GM20431 (cell line): ENCODE measurements around the gene DRICH1.
"Not testable (repeated sequence)": the region's sequence is repeated elsewhere in the genome, so short reads cannot be mapped to it uniquely, and the experiment has no call there.

Source experiments
- in situ Hi-C: fragments of 300-500 bp; cut with MseI, MboI; formaldehyde crosslinking; loops from one replicate; pipeline ENCODE4 v1.15.0; 2020; ENCODE audit warnings: low sequenced_read_pairs; ENCODE audit not compliant: unreplicated experiment

The DRICH1 gene

GRCh38 chr22:23573106-23573505 is 59.0 kb downstream of the DRICH1 start:
- in situ Hi-C loops: not testable (repeated sequence)

GRCh38 chr22:23571486-23571885 is 60.6 kb downstream of the DRICH1 start:
- in situ Hi-C loops: no loop called here

- in situ Hi-C loops: no loop called here
Measured at GRCh38 chr22:23570681-23571080, 61.4 kb downstream of the DRICH1 start.

GRCh38 chr22:23569716-23570115 is 62.4 kb downstream of the DRICH1 start:
- in situ Hi-C loops: no loop called here

- in situ Hi-C loops: no loop called here
Measured at GRCh38 chr22:23569291-23569690, 62.8 kb downstream of the DRICH1 start.

- in situ Hi-C loops: no loop called here
Measured at GRCh38 chr22:23566705-23567475, 65.2 kb downstream of the DRICH1 start.

- in situ Hi-C loops: no loop called here
Measured at GRCh38 chr22:23565915-23566704, 66.0 kb downstream of the DRICH1 start.

- in situ Hi-C loops: no loop called here
Measured at GRCh38 chr22:23565305-23565914, 66.7 kb downstream of the DRICH1 start.

- in situ Hi-C loops: no loop called here
Measured at GRCh38 chr22:23564276-23564675, 67.8 kb downstream of the DRICH1 start.

- in situ Hi-C loops: no loop called here
Measured at GRCh38 chr22:23563111-23563510, 69.0 kb downstream of the DRICH1 start.

GRCh38 chr22:23562186-23562585 is 69.9 kb downstream of the DRICH1 start:
- in situ Hi-C loops: no loop called here

GRCh38 chr22:23561025-23561510 is 71.1 kb downstream of the DRICH1 start:
- in situ Hi-C loops: not testable (repeated sequence)

GRCh38 chr22:23560215-23560614 is 71.9 kb downstream of the DRICH1 start:
- in situ Hi-C loops: not testable (repeated sequence)
